Measurements from ENCODE around the gene HNMT. TPM values are rescaled to one million over a fixed set of nuclear protein-coding genes. Genes with fewer than 3 reads are reported as not detected.
A peak's percentile ranks its signal among the peaks of the same experiment; 100 is the strongest.

The HNMT gene
- total and polyA plus RNA-seq, 2 of the 13 experiments (the other 11 are each of a cell fraction or from before 2014, with no cell fraction given): 279 to 309 TPM

- TF ChIP-seq ZNF562 (CRISPR knock-in tag; IDR thresholded peaks at IDR 0.05; ENCODE audit: borderline replicate concordance) (no peak), ZNF446 (CRISPR knock-in tag; IDR thresholded peaks at IDR 0.05) (no peak), YEATS2 (CRISPR knock-in tag; IDR thresholded peaks at IDR 0.05; ENCODE audit: borderline replicate concordance) (no peak), ZKSCAN1 (IDR thresholded peaks at IDR 0.05; ENCODE audit: low read length) (no peak), ATF7 (IDR thresholded peaks at IDR 0.05) (0 out of 2 replicates have a peak, but pooled peaks have one; percentile 6), ATF7 (CRISPR knock-in tag; IDR thresholded peaks at IDR 0.05) (no peak), KMT2B (CRISPR knock-in tag; IDR thresholded peaks at IDR 0.05) (no peak), SOX13 (IDR thresholded peaks at IDR 0.05) (no peak), SOX13 (CRISPR knock-in tag; conservative IDR thresholded peaks at IDR 0.05 in 1 of 2, IDR thresholded peaks at IDR 0.05 in 1 of 2) (peak in 1 of 2 experiments; percentile 53; a peak in 1 of 4 replicates), ARID4A (CRISPR knock-in tag; IDR thresholded peaks at IDR 0.05; ENCODE audit: borderline replicate concordance) (no peak), NRL (CRISPR knock-in tag; IDR thresholded peaks at IDR 0.05; ENCODE audit: borderline replicate concordance) (no peak), ATM (IDR thresholded peaks at IDR 0.05; ENCODE audit: borderline replicate concordance) (no peak), DZIP1 (CRISPR knock-in tag; IDR thresholded peaks at IDR 0.05) (no peak), SSRP1 (CRISPR knock-in tag; IDR thresholded peaks at IDR 0.05) (peak; percentile 52; the same call in 1 of the 2 replicates), SRY (CRISPR knock-in tag; IDR thresholded peaks at IDR 0.05) (no peak)
Observed at GRCh38 chr2:137973280-137973679, 9.0 kb downstream of the HNMT start (continued).

All from HepG2 (cell line).